DMS 273 treated with DMSO at 0.1 percent for 48 hours (cell line): ENCODE measurements around the gene SETD6.
A peak's percentile ranks its signal among the peaks of the same experiment; 100 is the strongest.
"Not testable (repeated sequence)": the region's sequence is repeated elsewhere in the genome, so short reads cannot be mapped to it uniquely, and the experiment has no call there.

Source experiments
- DNase-seq: peaks from one replicate; lab custom pipeline; 2025; lab: John Stamatoyannopoulos, UW

SETD6 gene, protein sequence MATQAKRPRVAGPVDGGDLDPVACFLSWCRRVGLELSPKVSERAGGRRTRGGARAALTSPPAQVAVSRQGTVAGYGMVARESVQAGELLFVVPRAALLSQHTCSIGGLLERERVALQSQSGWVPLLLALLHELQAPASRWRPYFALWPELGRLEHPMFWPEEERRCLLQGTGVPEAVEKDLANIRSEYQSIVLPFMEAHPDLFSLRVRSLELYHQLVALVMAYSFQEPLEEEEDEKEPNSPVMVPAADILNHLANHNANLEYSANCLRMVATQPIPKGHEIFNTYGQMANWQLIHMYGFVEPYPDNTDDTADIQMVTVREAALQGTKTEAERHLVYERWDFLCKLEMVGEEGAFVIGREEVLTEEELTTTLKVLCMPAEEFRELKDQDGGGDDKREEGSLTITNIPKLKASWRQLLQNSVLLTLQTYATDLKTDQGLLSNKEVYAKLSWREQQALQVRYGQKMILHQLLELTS

DNA sequence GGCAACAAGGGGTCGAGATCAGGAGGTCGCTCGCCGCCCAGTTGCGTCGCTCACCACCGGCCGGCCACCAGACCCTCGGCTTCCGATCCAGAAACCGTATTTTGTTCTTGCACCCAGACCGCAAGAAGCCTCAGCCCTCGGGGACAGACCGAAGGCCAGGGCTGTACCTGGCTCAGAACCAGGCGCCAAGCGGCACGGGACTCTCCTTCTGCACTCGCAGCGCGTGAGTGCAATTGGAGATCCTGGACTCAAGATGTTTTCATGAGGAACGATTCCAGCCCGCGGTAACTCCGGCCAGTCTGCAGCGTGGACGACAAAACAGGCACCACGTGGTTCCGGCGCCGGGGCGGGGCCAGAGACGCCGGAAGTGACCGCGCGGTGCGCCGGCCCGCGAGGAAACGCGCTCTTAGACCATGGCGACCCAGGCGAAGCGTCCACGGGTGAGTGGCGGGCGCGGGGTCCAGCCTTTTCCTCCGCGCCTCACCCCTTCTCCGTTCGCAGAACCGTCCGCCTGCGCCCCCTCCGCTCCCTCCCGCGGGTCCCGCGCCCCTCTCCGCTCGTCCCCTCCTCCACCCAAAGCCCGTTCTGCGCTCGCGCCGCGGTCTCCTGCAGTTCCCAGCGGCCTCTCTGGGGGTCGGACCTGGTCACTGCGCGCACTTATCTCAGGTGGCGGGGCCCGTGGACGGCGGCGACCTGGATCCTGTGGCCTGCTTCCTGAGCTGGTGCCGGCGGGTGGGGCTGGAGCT lies at the start of gene SETD6:
Gene SETD6 (plus strand): TSS at position 393 of the 746 bp plus-strand sequence. CDS start 21 bp downstream, at position 414.
- DNase-seq = peak; percentile 81

DNA sequence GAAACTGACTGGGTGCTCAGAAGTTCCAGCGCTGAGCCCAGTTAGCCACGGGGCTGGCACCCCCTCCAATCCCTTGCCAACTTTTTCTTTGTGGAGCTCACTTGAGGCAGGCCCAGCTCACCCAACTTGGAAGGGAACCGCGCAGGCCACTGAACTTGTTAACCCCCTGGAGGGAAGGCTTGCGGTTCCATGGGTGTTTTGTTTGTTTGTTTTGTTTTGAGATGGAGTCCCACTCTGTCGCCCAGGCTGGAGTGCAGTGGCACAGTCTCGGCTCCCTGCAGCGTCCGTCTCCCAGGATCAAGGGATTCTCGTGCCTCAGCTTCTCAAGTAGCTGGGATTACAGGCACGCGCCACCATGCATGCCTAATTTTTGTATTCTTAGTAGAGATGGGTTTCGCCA lies 49.5 kb upstream of the SETD6 start:
- DNase-seq = no peak

DNA sequence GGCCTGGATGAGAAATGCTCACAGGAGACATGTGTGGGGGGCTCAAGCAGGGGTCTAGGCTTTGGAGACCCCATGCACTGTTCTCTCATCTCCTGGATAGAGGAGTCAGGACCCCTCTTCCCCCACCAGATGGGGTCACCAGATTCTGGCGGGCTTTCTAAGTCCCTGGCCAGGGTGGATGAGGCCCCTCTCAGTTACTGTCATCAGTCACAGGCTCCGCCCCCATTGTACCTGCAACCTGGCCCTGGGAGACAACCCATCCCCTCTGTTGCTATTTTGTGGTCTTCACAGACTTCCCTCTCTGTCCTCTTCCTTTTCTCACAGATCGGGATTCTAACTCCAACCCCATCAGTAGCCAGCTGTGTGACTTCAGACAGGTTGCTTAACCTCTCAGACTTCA lies 48.9 kb upstream of the SETD6 start:
- DNase-seq = no peak

DNA sequence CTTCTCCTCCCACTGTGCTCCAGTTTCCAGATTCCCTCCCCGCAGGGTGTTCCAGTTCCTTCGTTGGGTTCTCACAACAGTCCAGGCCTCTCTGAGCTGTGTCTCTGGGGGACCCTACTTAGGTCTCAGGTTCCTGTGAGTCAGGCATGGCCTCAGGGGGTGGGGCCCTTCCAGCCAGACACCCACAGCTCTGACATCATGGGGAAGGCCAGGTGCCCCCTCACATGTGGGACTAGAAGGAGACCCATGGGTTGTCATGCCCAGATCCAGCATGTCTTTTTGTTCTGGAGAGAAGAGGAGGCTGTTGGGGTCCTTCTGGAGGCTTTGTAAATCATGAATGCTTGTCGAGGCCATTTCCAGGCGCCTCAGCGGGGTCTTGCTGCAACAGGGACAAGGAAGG lies 47.4 kb upstream of the SETD6 start:
- DNase-seq = no peak

DNA sequence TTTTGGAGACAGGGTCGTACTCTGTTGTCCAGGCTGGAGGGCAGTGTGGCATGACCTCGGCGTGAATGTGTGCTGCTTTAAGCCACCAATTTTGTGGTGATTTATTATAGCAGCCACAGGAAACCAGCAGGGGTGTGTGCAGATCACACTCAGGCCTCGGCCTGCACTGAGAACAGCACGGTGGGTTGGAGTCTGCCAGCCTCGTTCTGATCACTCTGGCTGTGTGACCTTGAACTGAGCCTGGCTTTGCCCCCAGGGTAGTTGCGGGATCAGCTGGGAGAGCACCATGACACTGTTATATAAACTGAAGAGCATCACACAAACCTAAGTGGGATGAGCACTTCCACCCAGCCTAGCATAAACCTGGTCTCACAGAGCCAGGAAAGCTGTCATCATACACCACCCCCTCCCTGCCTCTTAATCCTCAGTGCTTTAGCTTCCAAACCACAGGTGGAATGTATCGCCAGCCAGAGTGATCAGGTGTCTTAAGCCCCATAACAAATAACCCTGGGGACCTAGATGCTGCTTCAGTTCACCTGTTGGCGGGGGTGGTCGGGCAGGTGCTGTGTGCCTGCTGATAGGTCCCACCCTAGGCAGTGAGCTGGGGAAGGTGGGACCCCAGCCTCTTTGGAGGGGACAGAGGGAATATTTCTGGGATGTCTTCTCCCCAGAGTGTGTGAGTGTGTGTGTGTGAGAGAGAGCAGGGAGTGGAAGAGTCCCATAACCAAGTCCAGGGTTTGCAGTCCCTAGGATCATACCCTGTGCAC lies 43.9 kb upstream of the SETD6 start:
- DNase-seq = no peak

DNA sequence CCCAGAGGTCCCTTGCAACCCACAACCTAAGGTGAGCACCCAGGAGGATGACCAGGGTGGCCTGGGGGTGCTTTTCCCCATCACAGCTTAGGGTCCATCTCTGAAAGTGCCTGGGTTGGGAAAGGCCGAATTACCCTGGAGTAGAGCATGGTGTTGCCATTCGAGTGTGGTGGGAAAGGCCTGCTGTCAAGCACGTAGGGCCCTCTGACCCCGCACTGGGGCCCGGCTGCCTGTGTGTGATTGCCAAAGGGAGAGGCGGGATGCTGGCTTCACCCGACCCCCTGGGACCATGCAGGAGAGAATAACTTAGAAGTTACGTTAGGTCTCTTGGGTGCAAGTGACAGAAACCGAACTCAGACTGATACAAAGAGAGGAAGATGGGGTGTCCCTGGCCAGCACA lies 43.1 kb upstream of the SETD6 start:
- DNase-seq = no peak

DNA sequence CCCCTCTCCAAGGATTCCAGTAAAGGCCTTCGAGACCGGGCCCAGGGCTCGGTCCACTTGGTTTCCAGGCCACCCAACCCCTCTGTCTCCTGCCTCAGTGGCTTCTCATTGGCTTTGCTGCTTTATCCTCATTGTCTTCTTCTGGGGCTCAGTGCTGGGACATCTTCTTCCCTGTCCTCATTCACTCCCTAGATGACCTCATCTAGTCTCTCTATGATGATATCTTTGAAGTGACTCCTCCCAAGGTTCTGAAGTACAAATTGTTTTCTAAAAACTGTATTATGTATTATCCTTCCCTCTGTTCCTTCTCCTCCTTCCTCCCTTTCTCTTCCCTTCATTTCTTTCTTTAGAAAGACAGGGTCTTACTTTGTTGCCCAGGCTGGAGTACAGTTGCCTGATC lies 42.5 kb upstream of the SETD6 start:
- no peak for DNase-seq

DNA sequence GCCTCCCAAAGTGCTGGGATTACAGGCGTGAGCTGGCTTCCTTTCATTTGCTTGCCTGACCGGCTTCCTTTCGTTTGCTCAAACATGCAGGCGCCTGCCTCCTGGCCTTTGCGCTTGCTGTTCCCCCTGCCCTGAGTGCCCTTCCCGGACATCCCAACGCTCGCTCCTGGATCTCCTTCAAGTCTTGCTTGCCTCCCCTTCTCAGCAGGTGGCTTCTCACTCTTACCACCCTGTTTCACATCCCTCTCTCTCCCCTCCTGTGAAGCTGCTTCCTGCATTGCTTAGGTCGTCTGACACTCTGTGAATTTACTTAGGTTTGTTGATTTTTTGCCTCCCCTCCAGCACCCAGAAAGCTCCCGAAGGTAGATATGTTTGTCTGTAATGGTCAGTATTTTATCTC lies 41.0 kb upstream of the SETD6 start:
- no peak for DNase-seq

DNA sequence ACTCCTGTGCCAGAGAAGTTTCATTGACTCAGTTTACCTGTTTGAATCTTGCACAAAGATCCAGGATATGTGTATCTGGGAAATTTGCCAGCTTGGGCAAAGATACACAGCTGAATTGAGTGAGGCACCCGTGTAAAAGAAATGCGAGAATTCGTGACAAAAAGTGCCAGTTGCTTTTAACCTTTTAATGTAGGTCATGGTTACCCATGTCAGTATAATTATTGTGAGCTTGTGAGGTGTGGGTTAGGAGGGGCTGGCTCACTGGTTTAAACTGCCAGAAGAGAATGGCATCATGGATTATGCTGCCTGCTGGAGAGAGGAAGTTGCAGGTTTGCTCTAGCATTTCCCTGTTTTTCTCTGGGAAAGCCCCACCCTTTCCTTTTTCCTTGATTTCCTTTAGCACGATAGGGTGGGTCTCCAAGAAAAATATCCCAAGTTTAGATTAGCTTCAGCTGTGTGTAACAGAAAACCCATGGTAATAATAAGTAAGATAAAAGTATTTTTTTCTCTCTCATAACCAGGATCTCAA lies 40.2 kb upstream of the SETD6 start:
- DNase-seq = no peak

DNA sequence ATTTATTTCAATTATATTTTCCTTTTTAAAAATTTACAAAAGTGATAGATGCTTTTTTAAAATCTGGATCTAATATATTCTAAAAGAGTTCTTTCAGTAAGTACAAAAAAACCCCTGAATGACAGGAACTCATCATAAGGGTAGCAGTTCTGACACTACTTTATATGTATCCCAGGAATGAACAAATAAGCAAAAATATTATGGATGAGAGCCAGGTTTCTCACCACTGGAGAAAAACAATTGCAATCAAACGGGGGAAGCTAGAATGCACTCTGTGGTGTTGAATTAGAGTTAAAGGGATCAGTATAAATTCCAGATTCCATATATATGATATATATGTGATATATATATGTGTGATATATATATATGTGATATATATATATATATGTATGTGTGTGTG lies 38.5 kb upstream of the SETD6 start:
- no peak for DNase-seq

DNA sequence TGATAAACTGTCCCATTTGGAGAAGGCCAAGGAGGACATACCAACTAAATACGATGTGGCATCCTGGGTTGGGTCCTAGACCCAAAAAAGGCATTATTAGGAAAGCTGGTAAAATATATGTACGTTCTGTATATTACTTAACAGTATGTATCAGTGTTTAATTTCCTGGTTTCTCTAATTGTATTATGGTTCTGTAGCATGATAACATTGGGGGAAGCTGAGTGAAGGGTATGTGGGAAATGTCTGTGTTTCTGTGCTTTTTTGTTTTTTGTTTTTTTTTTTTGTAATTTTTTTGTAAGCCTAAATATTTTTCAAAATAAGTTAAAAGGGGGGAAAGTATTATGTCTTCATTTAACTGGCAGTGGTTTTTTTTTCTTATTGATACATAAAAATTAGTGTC lies 36.9 kb upstream of the SETD6 start:
- no peak for DNase-seq

DNA sequence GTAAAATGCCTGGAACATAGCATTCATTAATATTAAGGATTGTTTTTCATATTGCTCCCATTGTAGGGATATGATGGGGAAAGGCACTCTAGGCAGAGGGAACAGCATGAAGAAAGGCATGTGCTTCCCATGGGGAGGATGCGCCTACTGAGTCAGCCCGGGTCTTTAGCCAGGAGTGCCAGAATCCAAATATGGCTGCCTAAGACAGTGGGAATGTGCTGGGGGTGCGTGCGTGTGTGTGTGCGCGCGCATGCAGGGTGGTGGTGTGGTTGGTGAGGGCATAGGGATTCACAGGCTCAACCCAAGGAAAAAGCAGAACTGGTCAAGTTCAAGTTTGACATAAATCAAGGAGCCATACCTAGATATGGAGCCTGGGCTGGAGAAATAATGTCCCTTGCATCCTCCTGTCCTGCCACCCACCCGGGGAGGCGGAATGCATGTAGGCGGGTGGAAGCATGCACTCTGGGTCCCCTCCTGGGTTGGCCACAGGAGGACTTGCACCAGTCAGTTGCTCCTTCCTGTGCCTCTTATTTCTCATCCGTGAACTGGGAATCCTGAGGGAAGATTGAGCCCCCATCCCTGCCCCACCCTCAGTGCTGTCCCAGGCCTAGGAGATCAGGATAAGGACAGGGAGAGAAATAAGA lies 34.0 kb upstream of the SETD6 start:
- no peak for DNase-seq

DNA sequence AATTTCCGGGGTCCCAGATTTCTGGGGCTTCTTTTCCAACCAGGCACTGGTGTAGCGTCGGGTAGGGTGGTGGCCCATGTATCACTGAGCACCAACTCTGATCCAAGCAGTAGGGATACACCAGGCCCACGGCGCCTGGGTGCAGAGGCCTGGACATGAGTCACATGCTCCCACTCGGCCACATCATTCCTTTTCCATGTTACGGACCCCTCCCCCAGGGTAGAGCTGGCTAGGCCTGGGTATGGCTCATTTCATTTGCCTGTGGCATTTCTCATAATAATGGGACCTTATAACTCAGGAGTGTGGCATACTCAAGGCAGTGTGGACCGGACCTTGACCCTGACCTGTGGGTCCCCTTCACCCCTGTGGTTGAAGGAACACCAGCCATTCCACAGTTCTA lies 33.4 kb upstream of the SETD6 start:
- DNase-seq = no peak

DNA sequence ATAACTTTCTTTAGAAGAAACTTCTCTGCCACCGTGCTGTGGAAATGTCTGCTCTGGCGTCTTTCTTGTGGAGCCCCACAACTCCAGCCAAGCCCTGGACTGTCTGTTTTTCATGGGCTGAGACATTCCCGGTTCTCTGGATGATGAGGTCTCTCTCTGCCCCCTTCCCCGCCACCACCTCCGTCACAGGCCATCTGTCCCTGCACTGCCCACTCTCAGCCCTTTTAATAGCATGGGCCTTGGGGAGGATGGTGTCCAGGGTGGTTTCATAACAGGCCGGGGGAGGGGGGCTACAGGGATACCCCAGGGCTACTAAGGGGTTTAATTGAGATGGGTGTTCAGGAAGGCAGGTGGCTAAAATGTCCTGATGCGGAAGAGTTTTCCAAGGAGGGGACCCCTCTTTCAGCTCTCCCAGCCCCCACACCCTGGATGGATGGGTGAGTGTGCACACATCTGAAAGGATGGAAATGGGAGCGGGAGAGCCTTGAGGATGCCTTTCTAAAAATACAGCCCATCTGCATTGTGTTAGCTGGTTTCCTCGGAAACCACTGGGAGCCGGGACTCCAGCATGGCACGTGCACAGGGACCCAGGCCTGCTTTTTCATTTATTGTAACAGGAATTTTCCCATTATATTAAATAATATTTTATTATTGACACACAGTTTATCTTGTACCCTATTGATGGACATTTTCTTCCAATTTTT lies 30.0 kb upstream of the SETD6 start:
- DNase-seq = no peak

DNA sequence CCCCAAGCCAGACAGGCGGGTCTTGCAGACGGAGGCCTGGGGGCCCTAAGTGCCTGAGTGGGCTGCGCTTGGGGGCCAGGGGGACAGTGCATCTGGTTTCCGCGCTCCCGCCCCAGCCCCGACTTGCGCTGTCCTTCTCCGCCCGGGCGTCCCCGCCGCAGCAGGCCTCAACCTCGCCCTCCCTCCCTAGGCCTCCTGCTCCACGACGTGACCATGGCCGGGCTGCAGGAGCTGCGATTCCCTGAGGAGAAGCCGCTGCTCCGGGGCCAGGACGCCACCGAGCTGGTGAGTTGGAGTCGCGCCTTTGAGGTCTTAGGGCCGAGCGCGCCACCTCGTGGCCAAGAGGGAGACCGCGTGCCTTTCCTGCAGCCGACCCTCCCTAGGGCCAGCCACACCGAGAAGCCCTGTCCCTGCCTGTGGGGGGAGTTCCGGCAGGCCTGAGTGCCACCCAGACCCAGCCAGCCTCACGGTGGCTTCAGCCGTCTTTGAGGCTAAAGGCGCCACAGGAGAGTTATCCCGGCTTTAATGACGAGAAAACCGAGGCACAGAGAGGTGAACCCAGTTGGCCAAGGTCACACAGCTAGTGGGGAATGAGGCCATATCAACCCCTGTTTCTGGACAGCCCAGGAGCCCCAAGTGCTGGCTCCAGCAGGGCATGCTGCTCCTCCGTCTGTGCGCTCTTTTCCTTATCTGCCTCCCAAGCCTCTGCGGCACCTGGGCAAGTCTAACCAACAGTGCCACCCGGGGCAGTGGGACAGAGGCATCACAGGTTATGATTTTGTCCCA lies 27.6 kb upstream of the SETD6 start:
- DNase-seq = peak; percentile 16

DNA sequence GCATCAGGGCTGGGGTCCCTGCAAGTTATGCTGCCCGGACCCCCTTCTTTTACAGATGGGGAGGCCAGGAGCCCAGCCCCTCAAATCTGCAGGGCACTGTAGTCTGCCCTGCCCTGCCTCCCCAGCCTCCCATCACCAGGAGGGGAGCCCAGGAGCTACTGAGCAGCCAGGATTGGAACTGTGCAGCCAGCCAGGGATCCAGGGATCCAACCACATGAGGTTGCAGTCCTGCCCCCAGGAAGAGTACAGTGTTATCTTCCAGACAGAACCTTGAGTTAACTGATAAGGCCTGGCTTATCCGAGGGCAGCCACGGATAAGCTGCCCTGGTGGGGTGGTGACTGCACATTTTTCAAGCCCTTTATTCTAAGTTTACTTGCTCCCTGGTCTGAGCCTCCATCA lies 26.8 kb upstream of the SETD6 start:
- no peak for DNase-seq

DNA sequence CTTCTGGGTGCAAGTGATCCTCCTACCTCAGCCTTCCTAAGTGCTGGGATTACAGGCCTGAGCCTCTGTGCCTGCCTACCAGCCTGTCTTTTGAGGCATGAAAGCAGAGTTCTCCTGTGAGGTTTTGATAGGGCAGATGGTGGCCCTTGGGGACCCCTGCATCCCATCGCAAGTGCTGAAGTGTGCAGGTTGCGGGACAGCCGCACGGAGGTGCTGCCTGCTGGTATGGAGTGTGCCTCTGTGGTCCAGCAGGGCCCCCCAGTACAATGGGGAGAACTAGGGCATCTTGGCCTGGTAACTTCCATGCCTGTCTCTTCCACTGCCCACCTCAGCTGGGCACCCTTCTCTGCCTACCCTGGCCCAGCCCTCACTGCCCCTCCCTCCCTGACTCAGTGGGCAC lies 25.3 kb upstream of the SETD6 start:
- no peak for DNase-seq

DNA sequence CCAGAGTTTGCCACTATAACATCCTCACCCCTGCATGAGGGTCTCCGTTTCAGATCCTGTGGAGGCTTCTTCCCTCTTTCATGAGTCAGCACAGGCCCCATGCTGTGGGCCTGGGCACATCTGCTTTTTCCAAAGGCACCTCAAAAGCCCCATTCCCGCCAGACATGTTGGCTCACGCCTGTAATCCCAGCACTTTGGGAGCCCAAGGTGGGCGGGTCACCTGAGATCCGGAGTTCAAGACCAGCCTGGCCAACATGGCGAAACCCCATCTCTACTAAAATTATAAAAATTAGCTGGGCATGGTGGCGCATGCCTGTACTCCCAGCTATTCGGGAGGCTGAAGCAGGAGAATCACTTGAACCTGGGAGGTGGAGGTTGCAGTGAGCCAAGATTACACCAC lies 24.8 kb upstream of the SETD6 start:
- DNase-seq = not testable (repeated sequence)

DNA sequence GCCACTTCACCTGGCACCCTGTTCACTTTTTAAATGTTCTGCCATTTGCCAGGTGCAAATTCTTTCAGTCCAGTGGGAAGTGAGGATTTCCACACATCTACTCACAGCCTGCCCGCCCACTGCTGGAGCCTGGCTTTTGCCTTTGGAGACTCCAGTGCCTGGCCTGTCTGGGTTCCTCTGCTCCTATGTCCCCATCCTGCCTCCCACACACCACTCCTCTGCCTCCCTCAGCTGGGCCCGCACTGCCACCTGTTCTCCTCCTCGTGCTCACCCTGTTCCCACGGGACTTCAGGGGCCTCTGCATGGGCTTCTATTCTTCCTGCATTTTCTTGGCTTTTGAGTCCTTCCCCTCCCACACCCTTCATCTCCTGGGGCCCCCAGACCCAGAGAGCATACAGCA lies 23.3 kb upstream of the SETD6 start:
- no peak for DNase-seq

DNA sequence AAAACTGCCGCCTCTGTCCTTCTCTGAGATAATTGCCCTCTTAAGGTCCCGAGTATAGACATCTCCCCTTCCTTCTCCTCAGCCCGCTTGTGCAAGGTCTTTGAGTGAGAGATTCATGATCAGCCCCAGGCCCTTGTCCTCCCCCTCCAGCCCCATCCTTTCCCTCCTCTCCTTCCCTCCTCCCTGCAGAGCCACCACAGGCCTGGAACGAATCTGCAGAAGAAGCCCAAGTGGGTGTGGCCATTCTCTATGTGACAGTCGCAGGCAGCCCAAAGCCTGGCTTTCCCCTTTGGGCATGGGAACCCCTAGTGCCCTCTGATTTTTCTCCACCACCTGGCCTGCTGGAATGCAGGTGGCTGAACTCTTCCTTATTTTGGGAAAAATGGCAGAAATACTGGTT lies 22.6 kb upstream of the SETD6 start:
- DNase-seq = no peak
